HG02678 (cell line): ENCODE results near the gene C1QC.

ENCODE experiments used
- ATAC-seq: cut with Tn5 transposase; IDR thresholded peaks from one replicate; pipeline ENCODE4 v1.9.1; 2021; ENCODE audit warnings: mild to moderate bottlenecking, moderate library complexity; ENCODE audit not compliant: unreplicated experiment

Gene C1QC

GRCh38 chr1:22643381-22643780, at the start of gene C1QC:
C1QC (plus strand) TSS chr1:22643633; CDS start chr1:22644024, 391 bp downstream.
- no peak for ATAC-seq

- ATAC-seq = no peak
Observed at GRCh38 chr1:22594396-22594795, 49.0 kb upstream of the C1QC start.

GRCh38 chr1:22595108-22595507, 48.3 kb upstream of the C1QC start:
- ATAC-seq = no peak

GRCh38 chr1:22597301-22597965, 46.0 kb upstream of the C1QC start:
- no peak for ATAC-seq

- no peak for ATAC-seq
Observed at GRCh38 chr1:22597996-22598395, 45.4 kb upstream of the C1QC start.

GRCh38 chr1:22598736-22599135, 44.7 kb upstream of the C1QC start:
- no peak for ATAC-seq

- no peak for ATAC-seq
Observed at GRCh38 chr1:22600071-22600816, 43.2 kb upstream of the C1QC start.

- no peak for ATAC-seq
Observed at GRCh38 chr1:22600817-22601605, 42.4 kb upstream of the C1QC start.

- ATAC-seq = no peak
Observed at GRCh38 chr1:22601610-22602009, 41.8 kb upstream of the C1QC start.

- no peak for ATAC-seq
Observed at GRCh38 chr1:22602060-22602740, 41.2 kb upstream of the C1QC start.

- ATAC-seq = no peak
Observed at GRCh38 chr1:22606161-22606560, 37.3 kb upstream of the C1QC start.

- no peak for ATAC-seq
Observed at GRCh38 chr1:22607154-22607553, 36.3 kb upstream of the C1QC start.

GRCh38 chr1:22608361-22608760, 35.1 kb upstream of the C1QC start:
- ATAC-seq = no peak

- ATAC-seq = no peak
Observed at GRCh38 chr1:22609291-22609690, 34.1 kb upstream of the C1QC start.

GRCh38 chr1:22611530-22611947, 31.9 kb upstream of the C1QC start:
- no peak for ATAC-seq

- ATAC-seq = no peak
Observed at GRCh38 chr1:22612671-22613571, 30.5 kb upstream of the C1QC start.

GRCh38 chr1:22613572-22613918, 29.9 kb upstream of the C1QC start:
- no peak for ATAC-seq

GRCh38 chr1:22613951-22614350, 29.5 kb upstream of the C1QC start:
- no peak for ATAC-seq

GRCh38 chr1:22615886-22616285, 27.5 kb upstream of the C1QC start:
- no peak for ATAC-seq

- no peak for ATAC-seq
Observed at GRCh38 chr1:22616571-22616970, 26.9 kb upstream of the C1QC start.
